LNCaP clone FGC (cell line): ENCODE measurements around the gene IL4I1.

Source experiments
- DNase-seq: peaks from one replicate; pipeline ENCODE4 v3.0.0-alpha.2; 2011; ENCODE audit warnings: low read depth
- H3K4me3 ChIP-seq: 2 replicates; pipeline ENCODE4 v1.5.1; 2011; ENCODE audit warnings: mild to moderate bottlenecking, low read depth, low read length, control low read depth
- CTCF ChIP-seq: IDR thresholded peaks from 2 replicates; pipeline ENCODE4 v1.5.1; 2012; ENCODE audit warnings: mild to moderate bottlenecking; ENCODE audit not compliant: control insufficient read depth, insufficient read depth; ENCODE audit errors: extremely low read depth

The IL4I1 gene

GRCh38 chr19:49877879-49878743, 18.6 kb downstream of the IL4I1 start:
- DNase-seq: peak; percentile 90
- no peak for TF ChIP-seq CTCF
- H3K4me3 ChIP-seq: peak overlapping the region; percentile 85

GRCh38 chr19:49877020-49877878, 19.4 kb downstream of the IL4I1 start, which contains the start of the genes AKT1S1 and TBC1D17:
Gene AKT1S1, minus strand, starts transcription at chr19:49877355. Its CDS starts 4,060 bp downstream, at chr19:49873295.
Gene TBC1D17, plus strand, starts transcription at chr19:49877702. Its CDS starts 22 bp downstream, at chr19:49877724.
- peak within 1 kb of the TSS; percentile 85 for H3K4me3 ChIP-seq
- no peak for TF ChIP-seq CTCF
- peak; percentile 100 for DNase-seq

- TF ChIP-seq CTCF: no peak
- peak; percentile 98 for DNase-seq
- peak overlapping the region; percentile 85 for H3K4me3 ChIP-seq
Observed at GRCh38 chr19:49876422-49877019, 20.2 kb downstream of the IL4I1 start.

- DNase-seq: no peak
- peak overlapping the region; percentile 85 for H3K4me3 ChIP-seq
- no peak for TF ChIP-seq CTCF
Observed at GRCh38 chr19:49875857-49876421, 20.7 kb downstream of the IL4I1 start.

GRCh38 chr19:49875177-49875576, 21.5 kb downstream of the IL4I1 start:
- peak overlapping the region; percentile 85 for H3K4me3 ChIP-seq
- no peak for DNase-seq
- no peak for TF ChIP-seq CTCF

GRCh38 chr19:49874503-49875157, 22.1 kb downstream of the IL4I1 start:
- no peak for TF ChIP-seq CTCF
- peak overlapping the region; percentile 85 for H3K4me3 ChIP-seq
- DNase-seq: no peak
